COLO829 (cell line): ENCODE measurements around the gene RTF1.

Experiments used
- DNase-seq: peaks from one replicate; pipeline ENCODE4 v3.0.0; 2012; ENCODE audit warnings: low spot score

RTF1 gene

DNA sequence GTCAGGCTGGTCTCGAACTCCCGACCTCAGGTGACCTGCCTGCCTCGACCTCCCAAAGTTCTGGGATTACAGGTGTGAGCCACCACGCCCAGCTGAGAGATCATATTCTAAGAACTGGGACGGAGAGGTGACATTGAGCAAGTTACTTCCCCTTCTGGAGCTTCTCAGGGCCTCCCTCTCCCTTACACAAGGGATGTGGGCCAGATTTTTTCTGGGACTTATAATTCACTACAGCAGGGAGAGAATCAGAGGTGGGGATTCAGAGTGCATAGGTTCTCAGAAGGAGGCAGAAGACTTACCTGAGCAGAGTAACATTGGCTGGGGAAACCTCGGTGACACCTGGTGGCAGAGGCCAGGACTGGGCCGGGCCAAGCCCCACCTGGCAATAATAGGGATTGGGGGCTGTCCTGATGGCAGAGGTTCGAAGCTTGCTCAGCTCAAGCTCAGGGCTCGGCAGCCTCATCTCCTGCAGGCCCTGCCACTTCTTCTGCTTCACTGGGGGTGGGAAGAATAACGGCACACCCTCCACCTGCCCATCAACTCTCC, 90.0 kb downstream of the RTF1 start:
- no peak for DNase-seq

DNA sequence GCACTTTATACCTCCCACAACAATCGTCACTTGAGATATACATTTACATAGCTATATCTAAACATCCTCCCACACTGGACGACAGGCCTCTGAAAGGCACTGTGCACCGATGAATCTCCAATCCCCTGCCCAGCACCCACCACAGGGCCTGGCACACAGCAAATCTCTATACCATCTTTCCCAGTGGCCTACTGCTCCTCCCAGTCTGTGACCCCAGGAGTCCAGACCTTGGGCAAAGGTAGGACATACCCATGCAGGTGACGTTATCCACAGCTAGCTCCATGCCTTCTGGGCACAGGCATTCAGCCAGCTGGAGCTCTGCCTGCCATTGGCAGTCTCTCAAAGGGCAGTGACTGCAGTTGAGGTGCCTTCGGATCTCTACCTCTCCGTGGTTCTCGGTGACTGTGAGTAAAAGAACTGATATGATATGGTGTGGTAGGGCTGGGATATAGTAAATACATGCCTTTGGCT, 91.0 kb downstream of the RTF1 start:
- no peak for DNase-seq

DNA sequence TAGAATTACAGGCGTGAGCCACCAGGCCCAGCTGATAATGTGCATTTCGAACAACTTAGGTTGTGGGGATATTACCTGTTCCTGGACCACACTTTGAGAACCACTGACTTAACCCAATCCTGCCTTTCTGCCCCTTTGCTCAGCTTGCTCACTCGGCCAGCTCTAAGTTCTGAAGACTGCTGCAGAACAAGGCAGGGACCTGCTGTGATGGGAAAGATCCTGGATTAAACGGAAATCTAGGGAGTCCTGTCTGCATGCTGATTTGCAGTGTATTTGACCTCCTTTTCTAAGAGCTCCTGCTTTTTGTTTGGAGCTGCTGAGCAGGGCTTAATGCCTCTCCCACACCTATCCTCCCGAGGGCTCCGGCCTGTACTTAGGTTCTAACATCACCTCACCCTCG, 93.8 kb downstream of the RTF1 start:
- DNase-seq: no peak

DNA sequence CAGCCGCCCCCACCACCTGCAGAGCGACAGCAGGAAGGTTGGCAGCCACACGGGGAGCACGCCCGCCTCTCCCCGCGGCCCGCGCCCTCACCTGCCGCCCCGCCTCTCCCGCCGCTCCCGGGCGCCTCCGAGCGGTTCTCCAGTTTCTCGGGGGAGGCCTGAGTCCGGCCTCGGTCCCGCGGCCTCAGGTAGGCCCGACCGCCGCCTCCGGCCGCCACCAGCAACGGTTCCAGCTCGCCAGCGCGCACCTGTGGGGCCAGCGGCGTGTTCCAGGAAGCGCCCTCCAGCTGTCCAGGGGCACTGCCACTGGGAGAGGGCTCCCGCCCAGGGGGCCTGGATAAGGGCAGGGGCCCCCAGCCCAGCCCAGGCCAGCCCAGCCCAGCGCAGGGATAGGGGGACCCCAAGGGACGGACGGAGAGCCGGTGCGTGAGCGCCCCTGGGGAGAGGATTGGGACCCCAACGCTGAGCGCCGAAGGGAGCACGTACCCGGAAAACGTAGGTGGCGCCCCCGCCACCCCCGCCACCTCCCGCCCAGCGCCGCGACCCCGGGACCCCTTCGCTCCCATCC, 94.5 kb downstream of the RTF1 start:
- DNase-seq: no peak

DNA sequence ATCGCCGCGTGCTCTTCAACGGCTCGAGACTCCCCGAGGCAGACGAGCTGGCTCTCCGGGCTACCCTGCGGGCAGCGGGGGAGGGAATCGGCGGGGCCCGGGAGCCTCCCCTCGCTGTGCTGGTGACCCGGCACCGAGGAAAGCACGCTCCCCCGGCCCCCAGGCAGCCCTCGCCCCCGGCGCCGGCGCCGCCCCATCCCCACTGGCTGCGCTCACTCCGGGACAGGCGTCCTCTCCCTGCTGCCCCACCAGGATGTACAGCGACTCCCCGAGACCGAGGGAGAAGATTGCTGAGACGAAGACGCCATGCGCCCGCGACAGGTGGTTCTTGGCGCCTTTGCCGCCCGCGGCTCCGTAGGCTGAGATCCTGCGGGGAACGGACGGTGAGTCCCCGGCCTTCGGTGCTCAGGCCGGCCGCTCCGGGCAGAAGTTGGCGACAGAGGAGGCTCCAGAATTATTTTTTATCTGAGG, 95.0 kb downstream of the RTF1 start:
- DNase-seq: no peak

DNA sequence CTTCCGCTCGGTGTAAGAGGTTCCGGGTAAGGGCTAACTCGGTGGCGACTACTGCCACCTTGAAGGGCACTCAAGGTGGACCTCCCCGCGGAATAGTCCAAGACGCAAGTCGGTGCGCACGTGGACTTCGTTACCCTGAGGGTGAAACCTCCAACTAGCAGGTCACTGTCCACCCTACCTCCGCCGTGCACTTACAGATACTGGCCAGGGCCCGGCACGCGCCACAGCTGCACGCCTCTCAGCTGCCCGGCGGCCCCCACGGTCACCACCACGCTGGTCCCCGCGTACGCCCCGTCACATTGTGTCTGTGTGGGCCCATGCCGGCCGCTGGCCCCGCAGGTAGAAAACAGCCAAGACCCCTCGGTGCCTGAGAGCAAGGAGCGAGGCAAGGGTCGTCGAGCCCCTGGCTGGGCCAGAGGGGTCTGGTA, 95.6 kb downstream of the RTF1 start:
- DNase-seq: no peak

DNA sequence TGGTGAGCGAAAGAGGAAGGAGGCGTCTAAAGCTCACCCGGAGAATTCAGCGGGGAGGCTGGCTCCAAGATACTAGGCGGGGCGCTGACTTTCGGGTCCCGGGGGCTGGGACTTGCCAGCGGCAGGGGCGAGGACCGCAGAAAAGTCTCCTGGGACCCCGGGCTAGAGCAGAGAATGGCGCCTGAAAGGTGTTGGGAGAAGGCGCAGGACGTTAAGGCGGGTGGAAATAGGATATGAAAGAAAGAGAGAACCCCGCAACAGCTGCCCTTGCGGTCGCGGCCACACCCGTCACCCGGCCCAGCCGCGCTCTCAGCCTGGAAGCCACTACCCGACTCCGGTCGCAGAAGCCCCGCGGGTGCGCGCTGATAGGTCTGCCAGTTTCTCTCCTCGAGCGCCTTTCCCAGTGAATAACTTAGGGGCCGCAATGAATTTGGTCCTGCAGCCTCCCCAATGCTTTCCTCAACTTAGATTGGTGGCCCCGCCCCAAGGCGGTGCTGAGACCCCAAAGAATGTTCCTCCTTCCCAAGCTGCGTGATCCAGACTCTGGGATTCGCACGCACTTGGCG, 96.1 kb downstream of the RTF1 start:
- DNase-seq: no peak

DNA sequence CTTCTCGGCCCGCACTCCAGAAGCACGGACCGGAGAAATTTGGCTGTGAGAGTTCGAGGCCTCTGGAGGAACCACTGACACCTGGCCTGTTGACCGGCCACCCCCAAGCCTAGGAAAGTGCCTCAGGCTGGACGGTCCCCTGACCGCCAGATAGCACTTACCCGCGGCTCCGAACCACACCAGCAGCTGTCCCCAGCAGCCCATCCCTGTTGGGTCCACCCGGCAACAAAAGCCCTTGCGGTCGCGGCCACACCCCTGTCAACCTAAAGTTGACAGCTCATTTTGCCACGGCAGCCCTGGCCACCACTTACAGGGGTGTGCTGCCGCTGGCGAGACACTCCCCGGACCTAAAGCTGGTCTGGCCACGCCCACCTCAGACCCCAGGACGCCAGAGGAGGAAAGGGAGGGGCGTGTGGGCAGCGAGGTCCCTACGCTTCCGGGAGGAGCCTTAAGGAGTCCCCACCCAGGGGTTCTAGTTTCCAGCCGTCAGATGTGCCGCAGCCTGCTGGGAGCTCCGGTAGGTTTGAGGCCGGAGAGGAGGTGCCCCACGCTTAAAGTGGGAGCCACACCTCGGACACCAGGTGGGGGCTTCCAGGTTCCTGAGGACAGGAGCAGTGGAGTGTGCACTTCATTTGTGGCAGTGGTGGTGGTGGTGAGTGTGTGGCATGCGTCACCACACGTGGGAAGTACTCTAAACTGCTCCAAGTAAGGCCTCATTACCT, 96.8 kb downstream of the RTF1 start, which contains the start of gene LTK:
LTK (minus strand) TSS at position 322 of the 722 bp plus-strand sequence; CDS start at position 204, 118 bp downstream.
- DNase-seq: no peak

DNA sequence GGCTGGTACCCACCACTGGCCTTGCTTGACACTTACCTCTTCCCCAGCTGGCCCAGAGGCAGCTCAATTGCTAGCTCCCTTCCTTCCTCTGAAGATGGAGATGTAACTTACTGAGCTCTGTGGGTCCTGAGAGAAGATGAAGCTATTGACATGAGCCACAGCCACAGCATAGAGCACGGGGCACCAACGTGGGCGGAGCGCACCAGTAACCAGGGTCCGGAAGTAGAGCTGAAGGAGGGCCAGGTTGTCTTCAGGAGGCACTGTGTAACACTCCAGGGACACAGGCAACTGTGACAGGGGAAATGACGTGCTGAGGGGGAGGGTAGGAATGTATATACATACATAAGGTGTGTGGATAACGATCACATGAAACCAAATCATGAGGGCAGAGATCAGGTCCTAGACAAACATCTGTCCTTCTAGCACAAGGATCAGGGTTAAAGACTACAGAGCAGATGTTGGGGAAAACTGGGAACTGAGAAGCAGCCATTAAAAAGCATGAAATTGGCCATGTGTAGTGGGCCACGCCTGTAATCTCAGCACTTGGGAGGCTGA, 101.1 kb downstream of the RTF1 start:
- DNase-seq: no peak

DNA sequence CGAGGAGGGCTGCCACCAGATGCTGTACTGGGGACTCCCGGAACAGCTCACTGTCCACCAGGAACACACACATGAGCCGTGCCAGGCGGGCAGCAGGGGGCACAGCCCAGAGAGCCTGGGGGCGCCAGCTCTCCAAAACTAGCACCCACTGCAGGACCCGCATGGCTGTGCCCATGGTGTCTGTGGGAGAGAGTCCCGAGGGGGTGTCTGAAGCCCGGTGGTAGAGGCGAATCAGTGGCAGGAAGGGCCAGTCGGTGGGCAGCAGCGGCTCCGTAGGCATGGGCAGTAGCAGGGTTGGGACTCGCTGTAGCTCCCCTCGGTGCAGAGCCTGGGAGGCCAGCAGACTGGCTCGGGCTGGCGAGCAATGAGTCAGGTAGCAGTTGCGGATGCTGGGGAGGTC, 103.7 kb downstream of the RTF1 start:
- DNase-seq: no peak

DNA sequence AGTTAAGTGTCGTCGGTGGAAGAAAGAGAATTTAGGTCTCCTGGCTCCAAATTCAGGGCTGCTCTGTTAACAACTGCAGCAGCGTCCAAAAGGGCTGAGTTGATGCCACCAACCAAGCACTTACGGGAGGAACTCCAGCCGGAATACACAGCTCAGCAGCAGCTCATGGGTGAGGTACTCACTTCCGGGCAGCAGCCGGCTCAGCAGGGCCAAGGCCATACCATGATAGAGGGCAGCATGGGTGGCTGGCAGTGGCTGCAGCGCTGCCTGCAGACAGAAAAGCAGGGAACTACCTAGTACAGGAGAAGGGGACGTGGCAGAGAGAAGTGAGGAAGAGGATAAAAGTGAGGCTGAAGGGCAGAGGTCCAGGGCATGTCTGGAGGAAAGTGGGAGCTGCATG, 104.7 kb downstream of the RTF1 start:
- DNase-seq: no peak

DNA sequence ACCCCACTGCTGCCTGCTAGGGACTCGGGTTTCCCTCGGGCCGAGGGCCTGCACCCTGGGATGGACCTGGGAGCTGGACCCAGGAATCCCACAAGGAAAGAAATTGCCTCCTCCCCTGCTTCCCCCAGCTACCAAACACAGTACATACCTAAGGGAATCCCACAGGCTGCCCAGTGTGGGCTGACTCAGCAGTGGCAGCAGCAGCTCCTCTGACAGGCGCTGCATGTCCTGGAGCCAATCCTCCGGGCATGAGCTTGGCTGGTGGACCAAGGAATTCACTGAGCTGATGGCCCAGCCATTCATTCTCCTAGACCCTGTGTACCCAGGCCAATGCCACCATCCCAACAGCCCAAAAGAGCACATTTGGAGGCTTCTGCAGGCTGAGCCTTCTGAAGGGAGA, 106.2 kb downstream of the RTF1 start:
- no peak for DNase-seq

DNA sequence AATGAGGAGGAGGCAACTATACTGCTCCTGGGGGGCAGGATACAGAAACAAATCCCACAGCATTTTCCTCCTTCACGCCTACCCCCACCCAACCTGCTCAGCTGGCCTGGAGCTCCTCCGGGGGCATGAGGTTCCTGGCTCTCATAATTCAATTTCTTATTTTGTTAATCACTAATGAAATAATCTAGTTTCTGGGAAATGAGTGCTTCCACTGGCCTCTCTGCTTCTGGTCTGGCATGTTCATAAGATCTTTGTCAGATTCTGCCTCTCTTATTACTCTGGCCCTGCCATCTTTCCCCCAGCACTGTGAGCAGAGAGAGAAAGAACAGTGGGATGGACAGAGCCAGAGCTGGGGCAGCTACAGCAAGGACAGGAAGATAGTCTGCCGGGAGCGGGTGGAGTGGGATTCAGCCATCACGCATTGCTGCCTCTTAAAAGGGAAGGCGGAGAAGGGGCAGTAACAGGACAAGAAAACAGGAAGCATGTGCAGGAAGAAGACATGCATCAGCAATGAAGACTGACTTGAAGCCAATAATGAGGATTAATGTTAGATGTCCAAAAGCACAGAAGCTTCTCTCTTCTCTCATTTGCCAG, 113.6 kb downstream of the RTF1 start:
- no peak for DNase-seq
